HG03135 (cell line): Measurements from ENCODE around the gene NEGR1.
"Not testable (repeated sequence)": the region's sequence is repeated elsewhere in the genome, so short reads cannot be mapped to it uniquely, and the experiment has no call there.

ENCODE experiments used
- ATAC-seq: cut with Tn5 transposase; IDR thresholded peaks from one replicate; pipeline ENCODE4 v1.9.1; 2021; ENCODE audit warnings: mild to moderate bottlenecking, moderate library complexity; ENCODE audit not compliant: unreplicated experiment

Gene NEGR1

DNA sequence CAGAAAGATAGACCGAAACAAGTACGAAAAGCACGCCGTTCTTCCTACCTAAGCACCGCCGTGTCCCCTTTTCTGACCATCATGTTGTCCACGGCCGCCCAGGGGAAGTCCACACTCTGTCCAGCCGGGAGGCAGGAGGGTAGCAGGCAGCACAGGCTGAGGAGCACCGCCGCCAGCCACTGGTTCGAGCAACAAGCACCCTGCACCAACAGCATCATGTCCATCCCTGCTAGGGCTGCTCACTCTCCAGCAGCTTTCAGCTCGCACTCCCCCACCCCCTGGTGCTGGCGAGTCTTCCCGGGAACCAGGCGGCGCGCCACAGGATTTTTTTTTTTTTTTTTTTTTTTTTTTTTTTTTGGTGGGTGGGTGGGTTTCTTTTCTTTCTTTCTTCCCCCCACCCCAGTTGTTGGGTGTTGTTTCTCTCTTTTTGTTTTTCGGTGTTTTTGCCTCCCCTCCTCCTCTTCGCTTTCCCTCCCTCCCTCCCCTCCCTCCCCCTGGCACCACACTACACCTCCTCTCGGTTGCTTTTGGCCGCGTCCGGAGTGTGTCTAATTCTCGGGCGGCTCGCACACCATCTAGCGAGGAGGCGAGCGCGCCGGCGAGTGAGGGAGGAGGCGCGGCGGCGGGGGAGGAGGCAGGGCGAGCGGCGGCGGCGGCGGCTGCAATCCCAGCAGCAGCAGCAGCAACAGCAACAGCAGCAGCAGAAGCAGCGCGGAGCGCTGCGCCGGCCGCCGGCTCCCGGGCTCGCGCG, at the start of gene NEGR1:
Gene NEGR1, minus strand, starts transcription at position 269 of the 751 bp plus-strand sequence.
- peak; percentile 76 for ATAC-seq

DNA sequence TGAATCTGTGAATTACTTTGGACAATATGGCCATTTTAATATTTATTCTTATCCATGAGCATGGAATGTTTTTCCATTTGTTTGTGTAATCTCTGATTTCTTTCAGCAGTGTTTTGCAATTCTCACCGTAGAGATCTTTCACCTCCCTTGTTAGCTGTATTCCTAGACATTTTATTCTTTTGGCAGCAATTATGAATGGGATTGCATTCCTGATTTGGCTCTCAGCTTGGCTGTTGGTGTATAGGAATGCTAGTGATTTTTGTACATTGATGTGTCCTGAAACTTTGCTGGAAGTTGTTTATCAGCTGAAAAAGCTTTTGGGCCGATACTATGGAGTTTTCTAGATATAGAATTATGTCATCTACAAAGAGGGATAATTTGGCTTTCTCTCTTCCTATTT, 44.2 kb upstream of the NEGR1 start:
- ATAC-seq: no peak

DNA sequence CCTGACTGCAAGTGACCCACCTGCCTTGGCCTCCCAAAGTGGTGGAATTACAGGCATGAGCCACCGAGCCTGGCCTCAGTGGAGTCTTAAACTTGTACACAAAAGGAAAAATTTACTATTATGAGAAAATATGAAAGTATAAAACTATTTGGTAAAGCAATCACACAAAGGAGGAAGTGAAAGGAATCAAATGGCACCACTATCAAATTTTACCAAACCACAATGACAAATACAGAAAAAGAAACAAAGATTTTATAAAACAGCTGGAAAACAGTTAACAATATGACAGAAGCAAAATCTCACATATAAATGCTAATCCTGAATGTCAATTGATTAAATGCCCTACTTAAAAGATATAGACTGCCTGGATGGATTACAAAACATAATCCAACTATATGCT, 42.1 kb upstream of the NEGR1 start:
- ATAC-seq: no peak

DNA sequence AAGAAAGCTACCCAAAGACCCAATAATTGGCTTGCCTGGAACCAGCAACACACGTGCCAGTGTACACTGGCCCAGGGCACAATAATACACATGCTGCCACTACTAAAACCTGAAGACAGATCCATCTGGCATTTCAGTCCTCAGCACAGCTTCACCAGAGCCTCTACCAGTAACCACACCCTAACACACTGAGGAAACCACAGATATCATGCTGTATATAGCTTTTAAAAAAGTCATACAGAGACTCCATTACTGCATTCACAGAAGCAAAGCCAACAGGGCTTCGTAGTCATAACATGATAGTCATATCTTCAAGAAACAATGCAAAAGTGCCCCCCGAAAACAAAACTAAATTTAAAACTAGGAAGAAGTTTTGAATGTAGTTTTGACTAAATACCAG, 40.6 kb upstream of the NEGR1 start:
- ATAC-seq: no peak

DNA sequence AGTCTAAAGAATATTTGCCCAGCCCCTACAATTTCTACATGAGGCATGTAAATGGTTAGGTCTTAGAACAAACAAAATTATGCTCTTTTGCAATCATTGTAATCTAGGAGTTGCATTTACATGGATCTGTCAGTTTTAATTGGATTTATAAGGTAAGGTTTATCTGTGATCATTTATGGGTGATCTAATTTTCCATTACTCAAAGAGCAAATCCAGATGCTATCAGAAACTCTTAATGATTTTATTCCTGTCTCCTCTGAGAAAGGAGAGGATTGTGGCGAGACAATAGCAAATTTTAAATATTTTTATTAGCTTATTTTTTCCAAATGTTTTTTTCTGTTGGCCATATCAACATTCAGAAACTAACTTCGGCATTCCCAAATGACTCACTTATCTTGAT, 14.2 kb upstream of the NEGR1 start:
- no peak for ATAC-seq

DNA sequence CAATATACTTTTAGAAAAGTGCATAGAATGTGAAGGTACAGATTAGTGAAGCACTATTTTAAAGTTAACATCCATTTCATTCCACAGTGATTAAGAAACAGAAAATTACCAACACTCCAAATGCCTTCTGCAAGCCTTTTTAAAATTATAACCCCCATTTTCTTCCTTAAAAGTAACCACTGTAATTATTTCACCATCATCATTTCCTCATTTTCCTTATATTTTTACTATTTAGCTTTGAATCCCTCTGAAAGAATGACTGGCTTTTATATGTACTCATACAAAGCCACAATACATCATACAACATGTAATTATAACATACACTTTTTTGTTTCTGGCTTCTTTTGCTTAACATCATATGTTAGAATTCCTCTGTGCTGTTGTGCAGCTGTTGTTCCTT, 6.5 kb upstream of the NEGR1 start:
- no peak for ATAC-seq

DNA sequence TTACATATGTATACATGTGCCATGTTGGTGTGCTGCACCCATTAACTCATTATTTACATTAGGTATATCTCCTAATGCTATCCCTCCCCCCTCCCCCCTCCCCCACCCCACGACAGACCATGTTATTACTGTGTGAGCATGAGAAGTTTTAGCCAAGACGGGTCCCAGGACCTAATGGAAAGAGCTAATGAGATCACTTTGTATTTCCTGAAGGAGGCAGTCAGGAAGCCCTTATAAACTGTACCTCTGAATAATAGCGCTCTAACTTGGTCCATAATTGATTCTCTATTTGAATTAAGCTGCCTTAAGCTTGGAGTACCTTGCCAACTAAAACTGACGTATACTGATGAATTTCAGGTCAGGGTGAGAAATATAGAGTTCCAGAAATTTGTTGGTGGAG, 4.1 kb upstream of the NEGR1 start:
- ATAC-seq: no peak

DNA sequence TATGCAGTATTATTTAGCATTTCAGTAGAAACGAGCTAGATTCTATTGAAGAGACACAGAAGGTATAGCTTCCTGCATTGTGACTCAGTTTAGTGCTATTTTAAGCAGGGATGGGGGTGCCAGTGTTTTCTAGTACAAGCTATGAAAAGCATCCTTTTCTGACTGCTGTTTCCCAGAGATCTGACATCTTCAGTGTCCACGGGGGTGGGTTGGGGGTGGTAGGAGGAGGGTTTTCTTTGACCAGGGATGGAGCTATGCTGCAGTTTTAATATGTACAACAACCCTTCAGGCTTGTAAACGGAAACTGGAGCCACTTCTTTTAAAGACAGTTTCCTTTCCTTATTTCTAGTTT, 2.7 kb upstream of the NEGR1 start:
- ATAC-seq: no peak

DNA sequence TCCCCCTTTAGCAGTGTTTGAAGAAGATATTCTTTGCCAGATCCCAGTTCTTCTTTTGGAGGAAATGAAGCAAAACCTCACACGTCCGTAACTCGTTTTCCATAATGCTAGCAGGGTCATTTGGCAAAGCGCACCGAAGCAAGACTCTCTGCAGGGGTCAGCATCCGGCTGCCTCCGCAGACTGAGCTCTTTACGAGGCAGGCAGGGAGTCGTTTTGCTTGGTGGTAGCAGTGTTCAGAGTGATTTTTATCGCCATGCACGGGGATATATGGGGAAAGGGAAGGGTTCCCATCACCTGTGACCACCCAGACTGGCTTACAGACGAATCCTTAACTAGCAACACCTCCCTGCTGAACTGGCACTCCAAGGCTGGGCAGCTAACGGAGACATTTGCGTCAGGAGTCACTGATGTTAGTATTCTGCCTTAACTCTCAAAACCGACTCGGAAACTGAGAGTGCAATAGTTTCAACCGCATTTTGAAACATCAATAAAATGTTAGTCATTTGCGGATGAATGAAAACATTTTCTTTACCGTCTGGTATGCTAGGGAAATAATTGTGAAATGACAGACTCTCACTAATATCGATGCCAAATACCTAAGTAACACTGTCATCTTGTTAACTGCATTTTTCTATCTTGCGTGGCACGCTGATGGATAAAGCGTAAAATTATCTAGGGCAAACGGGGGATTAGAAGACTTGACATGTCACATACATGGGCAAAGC, 2.2 kb upstream of the NEGR1 start:
- peak; percentile 72 for ATAC-seq

DNA sequence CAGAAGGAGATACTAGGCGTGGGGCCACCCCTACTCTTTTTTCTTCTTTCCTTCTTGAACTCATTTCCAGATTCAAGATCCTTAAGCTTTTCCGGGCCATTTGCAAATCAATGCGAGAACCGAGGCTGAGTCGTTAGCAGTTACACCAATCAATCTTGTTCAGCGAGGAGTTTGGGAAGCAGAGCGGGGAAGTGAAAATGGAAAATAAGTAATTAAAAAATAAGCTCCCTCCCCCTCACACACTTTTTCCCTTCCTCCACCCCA, 1.7 kb upstream of the NEGR1 start:
- ATAC-seq: no peak

DNA sequence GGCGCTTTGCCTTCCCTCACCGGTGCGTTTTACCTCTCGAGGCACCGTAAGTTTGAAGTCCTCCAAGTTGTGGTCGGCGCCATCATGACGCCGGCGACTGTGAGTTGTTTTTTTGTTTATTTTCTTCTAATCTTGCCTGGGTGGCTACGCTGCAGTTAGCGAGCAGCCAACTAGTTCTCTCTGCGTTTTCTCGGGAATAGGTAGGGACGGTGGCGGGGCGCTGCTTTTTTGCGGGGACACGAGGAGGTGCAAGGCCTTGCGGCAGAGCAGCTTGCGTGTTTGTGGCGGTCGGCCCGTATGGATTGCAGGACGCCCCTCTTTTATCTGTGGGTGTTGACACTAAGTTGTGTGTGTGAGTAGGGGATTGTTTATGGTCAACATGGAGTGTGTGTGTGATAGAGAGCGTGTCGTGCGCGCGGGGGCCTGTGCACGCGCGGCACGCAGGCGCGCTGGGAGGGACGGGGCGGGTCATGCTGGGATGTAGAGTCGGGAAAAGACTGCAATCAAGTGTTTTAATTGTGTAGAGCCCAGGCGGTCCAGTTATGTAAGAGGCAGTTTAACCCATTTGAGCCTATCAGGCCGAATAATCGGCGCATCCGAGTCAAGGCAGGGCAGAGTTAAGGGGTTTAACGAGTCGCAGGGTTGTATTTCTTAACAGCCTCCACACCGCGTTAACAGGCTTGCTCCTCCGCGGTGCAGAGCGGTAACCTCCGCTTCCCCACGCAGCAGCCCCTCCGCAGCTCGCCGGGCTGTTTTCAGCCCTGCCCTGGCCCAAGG, 1.2 kb upstream of the NEGR1 start:
- no peak for ATAC-seq

DNA sequence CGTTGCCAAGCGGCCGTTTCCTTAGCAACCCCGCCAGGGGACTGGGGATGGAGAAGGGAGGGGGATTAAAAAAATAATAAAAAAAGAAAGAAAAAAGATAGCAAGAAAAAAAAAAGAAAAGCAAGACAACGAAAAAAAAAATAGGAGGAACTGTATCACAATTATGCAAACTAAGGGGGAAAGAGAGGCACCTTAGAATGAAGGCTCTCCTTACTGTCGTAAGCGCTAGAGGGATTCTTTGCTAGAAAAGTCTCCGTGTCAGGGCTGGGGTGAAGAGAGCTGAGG, 625 bp upstream of the NEGR1 start:
- no peak for ATAC-seq

DNA sequence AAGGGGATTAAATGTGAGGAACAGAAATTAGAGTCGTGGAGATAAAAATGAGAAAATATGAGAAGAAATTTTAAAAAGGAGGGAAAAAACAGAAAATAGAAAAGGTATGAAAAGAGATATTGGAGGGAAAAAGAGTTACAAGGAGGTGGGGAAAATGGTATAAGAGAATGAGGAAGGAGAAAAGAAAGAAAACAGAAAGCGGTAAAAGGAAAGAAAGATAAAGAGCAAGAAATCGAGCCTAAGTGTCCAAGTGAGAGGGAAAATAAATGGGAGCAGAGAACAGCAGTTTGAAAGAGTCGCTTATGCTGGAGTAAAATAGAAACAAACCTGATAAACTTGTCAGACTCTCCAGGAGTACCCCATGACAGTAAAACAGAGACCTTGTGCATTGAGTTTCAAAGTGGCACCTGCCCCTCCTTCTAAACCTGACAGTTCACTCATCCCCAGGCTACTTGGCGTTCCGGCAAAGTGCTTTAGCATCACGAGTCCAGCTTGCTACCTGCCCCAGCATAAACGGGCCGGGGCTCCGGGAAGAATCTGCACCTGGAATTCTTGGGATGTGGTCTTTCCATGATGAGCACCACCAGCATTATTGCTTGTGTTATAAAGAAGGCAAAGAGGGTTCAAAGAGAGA, 585 bp downstream of the NEGR1 start:
- no peak for ATAC-seq

DNA sequence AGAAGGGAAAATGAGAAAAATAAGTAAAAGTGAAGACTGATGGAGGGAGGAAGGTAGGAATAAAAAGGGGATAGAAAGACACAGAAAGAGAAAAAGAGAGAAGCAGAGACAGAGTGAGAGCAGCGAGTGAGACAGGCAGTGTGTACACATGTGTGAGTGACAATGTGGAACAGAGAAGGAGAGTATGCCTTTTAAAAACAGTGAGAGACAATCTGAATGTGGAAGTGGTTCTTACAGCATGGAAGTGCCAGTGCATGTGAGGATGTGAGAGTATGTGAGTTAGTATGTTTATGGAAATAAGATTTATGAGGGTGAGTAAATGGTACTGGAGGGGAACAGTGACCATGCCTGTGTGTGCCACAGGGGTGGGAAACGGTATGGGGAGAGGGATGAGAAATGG, 1.2 kb downstream of the NEGR1 start:
- ATAC-seq: no peak

DNA sequence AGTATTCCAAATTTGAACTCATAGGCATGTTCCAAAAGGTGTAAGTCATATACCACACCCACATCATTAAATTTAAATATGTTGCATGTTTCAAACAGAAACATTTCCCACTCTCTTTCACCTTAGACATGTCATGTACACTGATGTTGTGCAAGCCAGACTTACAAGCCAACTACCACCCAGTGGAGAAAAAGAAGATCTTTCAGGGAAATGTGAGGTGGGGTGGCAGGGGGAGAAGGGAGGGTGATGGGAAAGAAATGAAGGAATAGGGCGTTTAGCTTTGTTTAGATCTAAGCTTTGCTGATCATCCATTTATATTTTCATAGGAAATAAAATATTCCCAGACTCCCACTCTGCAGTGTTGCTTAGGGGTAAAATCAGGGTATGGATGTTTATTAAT, 1.6 kb downstream of the NEGR1 start:
- no peak for ATAC-seq

DNA sequence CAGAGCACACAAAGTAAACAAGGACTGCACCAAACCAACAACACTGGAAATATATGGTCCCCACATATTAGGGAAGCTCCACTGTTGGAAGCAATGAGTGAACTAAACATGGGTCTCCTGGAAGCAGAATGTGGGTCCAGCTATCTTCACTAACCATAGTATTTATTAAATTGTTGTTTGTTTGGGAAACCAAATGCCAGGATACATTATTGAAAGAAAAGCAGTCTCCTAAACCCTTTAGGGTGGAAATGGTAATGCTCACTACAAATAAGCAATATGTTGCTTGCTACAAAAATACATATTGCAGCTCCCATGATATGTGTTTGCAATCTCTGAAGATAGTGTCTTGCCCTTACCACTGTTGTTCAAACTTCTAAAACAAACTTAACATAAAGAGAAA, 2.2 kb downstream of the NEGR1 start:
- no peak for ATAC-seq

DNA sequence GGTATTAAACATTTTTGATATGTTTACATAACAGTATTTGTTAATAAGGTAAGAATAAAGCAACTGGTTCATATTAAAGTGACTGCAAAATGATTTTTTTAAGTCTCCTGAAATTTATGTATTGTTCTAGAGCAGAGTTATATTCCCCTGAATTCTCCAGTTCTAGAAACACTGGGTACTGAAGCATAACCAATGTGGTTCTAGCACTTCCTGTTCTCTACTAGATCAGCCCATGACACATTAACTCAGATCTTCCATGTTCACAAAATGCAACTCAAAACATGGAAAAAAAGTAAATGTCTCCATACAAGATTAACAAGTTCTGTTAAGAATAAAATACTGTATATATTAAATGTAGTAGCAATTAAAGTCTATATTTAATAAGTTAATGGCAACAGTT, 3.9 kb downstream of the NEGR1 start:
- no peak for ATAC-seq

DNA sequence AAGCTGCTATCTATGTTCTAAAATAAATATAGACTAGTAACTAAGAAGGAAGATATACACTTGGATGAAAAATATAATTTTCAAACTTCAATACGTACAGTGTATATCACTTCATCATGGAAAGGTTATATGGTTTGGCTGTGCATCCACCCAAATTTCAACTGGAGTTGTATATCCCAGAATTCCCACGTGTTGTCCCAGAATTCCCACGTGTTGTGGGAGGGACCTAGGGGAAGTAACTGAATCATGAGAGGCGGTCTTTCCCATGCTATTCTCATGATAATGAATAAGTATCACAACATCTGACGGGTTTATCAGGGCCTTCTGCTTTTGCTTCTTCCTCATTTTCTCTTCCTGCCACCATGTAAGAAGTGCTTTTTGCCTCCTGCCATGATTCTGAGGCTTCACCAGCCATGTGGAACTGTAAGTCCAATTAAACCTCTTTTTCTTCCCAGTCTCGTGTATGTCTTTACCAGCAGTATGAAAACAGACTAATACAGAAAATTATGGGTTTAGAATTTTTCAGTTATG, 10.7 kb downstream of the NEGR1 start:
- ATAC-seq: no peak

DNA sequence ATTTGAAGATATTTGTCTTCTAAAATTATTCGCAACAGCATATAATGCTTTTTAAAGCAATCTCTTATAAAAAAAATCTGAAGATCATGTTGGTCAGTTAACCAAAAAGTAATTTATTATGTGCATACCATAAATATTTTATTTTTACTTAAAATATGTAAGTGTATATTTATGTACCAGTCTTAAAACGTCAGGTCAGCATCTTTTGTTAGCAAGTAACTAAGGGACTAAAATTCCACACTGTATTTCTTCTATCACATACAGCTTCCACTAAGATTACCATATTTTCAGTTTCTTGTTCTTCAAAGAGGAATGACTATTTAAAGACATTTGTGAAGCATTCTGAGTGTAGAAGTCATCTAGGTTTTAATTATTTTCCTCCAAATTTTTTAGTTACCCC, 19.6 kb downstream of the NEGR1 start:
- ATAC-seq: no peak

DNA sequence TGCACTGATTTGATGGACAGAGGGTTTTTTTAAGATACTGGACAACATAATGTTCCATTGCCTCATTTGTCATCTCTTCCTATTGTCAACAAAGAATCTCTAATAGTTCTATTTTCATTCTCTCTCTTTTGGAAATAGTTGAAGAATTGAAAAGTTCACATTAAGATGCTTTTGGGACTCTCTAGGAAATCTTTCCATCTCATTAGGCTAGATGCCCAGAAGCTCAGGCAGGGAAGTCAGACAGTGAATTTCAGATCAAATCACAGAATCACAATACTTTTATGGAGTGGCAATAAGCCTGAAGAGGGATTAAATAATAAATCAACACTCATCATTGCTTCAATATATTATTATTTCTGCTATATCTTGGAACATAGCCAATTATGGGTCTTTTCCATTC, 29.2 kb downstream of the NEGR1 start:
- ATAC-seq: no peak

DNA sequence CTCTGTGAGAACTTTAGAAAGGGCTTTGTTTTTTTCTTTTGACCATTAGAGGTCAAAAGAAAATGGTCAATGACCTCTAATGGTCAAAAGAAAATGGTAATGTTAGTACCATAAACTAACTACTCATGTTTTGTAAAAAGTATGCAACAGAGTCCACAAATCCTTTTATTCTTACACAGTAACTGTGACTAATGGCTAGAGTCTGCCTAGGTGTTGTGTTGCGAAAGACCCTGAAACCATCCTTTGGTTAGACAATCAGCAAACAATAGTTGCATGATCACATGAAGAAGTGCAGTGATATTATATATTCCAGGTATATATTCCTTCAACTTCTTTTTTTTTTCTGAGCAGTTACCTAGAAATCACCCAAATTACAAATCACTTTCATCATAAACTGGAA, 40.9 kb downstream of the NEGR1 start:
- no peak for ATAC-seq

DNA sequence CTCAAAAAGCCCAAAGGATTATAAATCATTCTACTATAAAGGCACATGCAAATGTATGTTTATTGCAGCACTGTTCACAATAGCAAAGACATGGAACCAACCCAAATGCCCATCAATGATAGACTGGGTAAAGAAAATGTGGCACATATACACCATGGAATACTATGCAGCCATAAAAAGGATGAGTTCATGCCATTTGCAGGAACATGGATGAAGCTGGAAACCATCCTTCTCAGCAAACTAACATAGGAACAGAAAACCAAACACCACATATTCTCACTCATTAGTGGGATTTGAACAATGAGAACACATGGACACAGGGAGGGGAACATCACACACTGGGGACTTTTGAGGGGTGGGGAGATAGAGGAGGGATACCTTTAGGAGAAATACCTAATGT, 46.4 kb downstream of the NEGR1 start:
- not testable (repeated sequence) for ATAC-seq
